ENCODE results near the gene SPAG9.

The SPAG9 gene

DNA sequence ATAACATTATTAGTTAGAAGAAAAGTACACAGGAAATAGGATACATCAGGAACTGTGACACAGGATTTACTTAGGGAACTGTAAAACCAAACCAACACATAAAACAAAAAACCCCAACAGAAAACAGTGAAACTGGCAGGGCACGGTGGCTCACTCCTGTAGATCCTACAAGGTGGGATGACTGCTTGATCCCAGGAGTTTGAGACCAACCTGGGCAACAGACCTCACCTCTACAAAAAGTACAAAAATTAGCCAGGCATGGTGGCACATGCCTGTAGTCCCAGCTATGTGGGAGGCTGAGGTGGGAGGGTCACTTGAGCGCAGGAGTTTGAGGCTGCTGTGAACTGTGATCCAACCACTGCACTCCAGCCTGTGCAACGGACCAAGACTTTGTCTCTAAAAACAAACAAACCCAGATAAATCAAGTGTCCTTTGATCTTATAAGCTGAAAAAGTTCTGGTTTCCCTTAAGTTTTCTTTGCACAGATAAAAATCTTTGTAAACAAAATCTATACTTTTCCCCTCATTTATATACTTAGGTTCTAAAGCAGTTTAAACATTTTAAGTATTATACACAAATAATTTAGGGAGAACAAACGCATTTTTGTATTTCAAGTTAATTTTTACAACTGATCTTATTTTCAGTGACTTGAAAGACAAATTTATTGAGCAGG, 143.0 kb downstream of the SPAG9 start:
- Histone ChIP-seq H3K9me3 (ENCODE audit: insufficient read depth, low read depth, low read length) (no peaks in the 10 kb centered on the region), H3K27ac (ENCODE audit: low read depth, low read length) (no peak overlapping the region), H3K36me3 (ENCODE audit: insufficient read depth, low read length) (peaks cover 91% of the 10 kb centered on the region), H3K4me1 (ENCODE audit: insufficient read depth, low read length) (no peaks in the 10 kb centered on the region), H3K27me3 (ENCODE audit: insufficient read depth, low read length) (no peaks in the 10 kb centered on the region), H3K9ac (ENCODE audit: low read depth, low read length) (no peak overlapping the region), H3K4me3 (ENCODE audit: low read length) (no peak overlapping the region)
- 87% methylated on average over 3 of the region's 4 CpGs for WGBS

DNA sequence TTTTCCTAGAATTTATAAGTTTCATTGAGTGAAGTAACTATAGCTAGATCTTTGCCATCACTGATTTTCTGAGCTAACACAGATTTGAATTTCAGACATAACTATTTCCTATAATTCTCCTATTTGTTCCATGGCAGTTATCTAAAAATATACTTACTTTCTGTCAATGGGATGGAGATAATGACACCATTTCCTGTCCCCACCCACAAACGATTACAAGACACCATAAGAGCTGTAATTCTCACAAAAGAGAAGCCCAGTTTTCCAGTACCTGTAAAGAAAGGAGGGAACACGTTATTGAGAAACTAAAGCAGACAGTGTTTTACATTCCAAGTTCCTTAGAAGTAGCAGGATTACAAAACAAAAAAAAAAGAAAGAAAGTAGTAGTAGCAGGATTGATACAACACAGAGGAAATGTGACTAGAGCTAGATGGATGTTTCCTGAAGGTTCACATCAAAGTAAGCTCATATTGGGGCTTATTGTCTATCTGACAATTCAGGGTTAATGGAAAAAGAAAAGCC, 143.7 kb downstream of the SPAG9 start:
- H3K27ac ChIP-seq (ENCODE audit: low read depth, low read length): no peak overlapping the region
- H3K36me3 ChIP-seq (ENCODE audit: insufficient read depth, low read length): peaks cover 84% of the 10 kb centered on the region
- no peak overlapping the region for H3K9ac ChIP-seq (ENCODE audit: low read depth, low read length)
- no peaks in the 10 kb centered on the region for H3K27me3 ChIP-seq (ENCODE audit: insufficient read depth, low read length)
- WGBS: 100% methylated on average over 2 of the region's 2 CpGs
- H3K4me1 ChIP-seq (ENCODE audit: insufficient read depth, low read length): no peaks in the 10 kb centered on the region
- no peak overlapping the region for H3K4me3 ChIP-seq (ENCODE audit: low read length)
- H3K9me3 ChIP-seq (ENCODE audit: insufficient read depth, low read depth, low read length): no peaks in the 10 kb centered on the region

GRCh38 chr17:50973557-50974494, 146.8 kb downstream of the SPAG9 start:
- Histone ChIP-seq H3K27me3 (ENCODE audit: insufficient read depth, low read length) (no peaks in the 10 kb centered on the region), H3K27ac (ENCODE audit: low read depth, low read length) (no peak overlapping the region), H3K9ac (ENCODE audit: low read depth, low read length) (no peak overlapping the region), H3K9me3 (ENCODE audit: insufficient read depth, low read depth, low read length) (no peaks in the 10 kb centered on the region), H3K36me3 (ENCODE audit: insufficient read depth, low read length) (peaks cover 80% of the 10 kb centered on the region), H3K4me3 (ENCODE audit: low read length) (no peak overlapping the region), H3K4me1 (ENCODE audit: insufficient read depth, low read length) (no peaks in the 10 kb centered on the region)
- WGBS: 95% methylated on average over 7 of the region's 7 CpGs

- Histone ChIP-seq H3K27ac (ENCODE audit: low read depth, low read length) (no peak overlapping the region), H3K36me3 (ENCODE audit: insufficient read depth, low read length) (peaks cover 71% of the 10 kb centered on the region), H3K4me1 (ENCODE audit: insufficient read depth, low read length) (no peaks in the 10 kb centered on the region), H3K9ac (ENCODE audit: low read depth, low read length) (no peak overlapping the region), H3K27me3 (ENCODE audit: insufficient read depth, low read length) (no peaks in the 10 kb centered on the region), H3K4me3 (ENCODE audit: low read length) (no peak overlapping the region), H3K9me3 (ENCODE audit: insufficient read depth, low read depth, low read length) (no peaks in the 10 kb centered on the region)
- 92% methylated on average over 5 of the region's 5 CpGs for WGBS
Observed at GRCh38 chr17:50972577-50972976, 148.1 kb downstream of the SPAG9 start.

GRCh38 chr17:50967795-50968194, 152.9 kb downstream of the SPAG9 start:
- WGBS: 98% methylated on average over 1 of the region's 1 CpG
- Histone ChIP-seq H3K27me3 (ENCODE audit: insufficient read depth, low read length) (no peaks in the 10 kb centered on the region), H3K36me3 (ENCODE audit: insufficient read depth, low read length) (peaks cover 68% of the 10 kb centered on the region), H3K4me3 (ENCODE audit: low read length) (no peak overlapping the region), H3K27ac (ENCODE audit: low read depth, low read length) (no peak overlapping the region), H3K4me1 (ENCODE audit: insufficient read depth, low read length) (no peaks in the 10 kb centered on the region), H3K9ac (ENCODE audit: low read depth, low read length) (no peak overlapping the region), H3K9me3 (ENCODE audit: insufficient read depth, low read depth, low read length) (no peaks in the 10 kb centered on the region)

GRCh38 chr17:50966163-50966666, 154.5 kb downstream of the SPAG9 start:
- Histone ChIP-seq H3K4me1 (ENCODE audit: insufficient read depth, low read length) (no peaks in the 10 kb centered on the region), H3K9ac (ENCODE audit: low read depth, low read length) (no peak overlapping the region), H3K27ac (ENCODE audit: low read depth, low read length) (no peak overlapping the region), H3K36me3 (ENCODE audit: insufficient read depth, low read length) (peaks cover 72% of the 10 kb centered on the region), H3K27me3 (ENCODE audit: insufficient read depth, low read length) (no peaks in the 10 kb centered on the region), H3K4me3 (ENCODE audit: low read length) (no peak overlapping the region), H3K9me3 (ENCODE audit: insufficient read depth, low read depth, low read length) (no peaks in the 10 kb centered on the region)
- whole genome bisulfite sequencing: 97% methylated on average over 3 of the region's 3 CpGs

DNA sequence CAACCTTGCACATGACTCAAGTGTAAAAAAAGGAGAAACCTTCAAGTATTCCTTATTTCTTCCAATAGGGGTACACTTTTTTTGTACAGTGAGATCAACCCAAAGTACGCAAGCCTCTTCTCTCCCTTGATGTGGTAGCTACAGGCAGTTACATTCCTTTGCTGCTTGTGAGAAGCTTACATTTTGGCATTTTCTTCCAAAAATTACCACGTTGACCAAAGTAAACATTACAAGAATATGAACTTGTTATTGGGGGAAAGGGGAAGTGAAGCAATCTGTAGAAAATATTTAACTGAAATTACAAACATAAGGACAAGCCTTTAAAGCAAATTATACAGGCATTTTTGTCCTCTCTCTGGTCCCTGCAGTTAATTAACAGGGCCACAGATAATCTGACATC, 157.5 kb downstream of the SPAG9 start:
- Histone ChIP-seq H3K4me3 (ENCODE audit: low read length) (no peak overlapping the region), H3K27me3 (ENCODE audit: insufficient read depth, low read length) (no peaks in the 10 kb centered on the region), H3K4me1 (ENCODE audit: insufficient read depth, low read length) (no peaks in the 10 kb centered on the region), H3K27ac (ENCODE audit: low read depth, low read length) (no peak overlapping the region), H3K36me3 (ENCODE audit: insufficient read depth, low read length) (peaks cover 50% of the 10 kb centered on the region), H3K9me3 (ENCODE audit: insufficient read depth, low read depth, low read length) (no peaks in the 10 kb centered on the region), H3K9ac (ENCODE audit: low read depth, low read length) (no peak overlapping the region)
- 86% methylated on average over 1 of the region's 2 CpGs for WGBS

GRCh38 chr17:50961282-50962220, 159.1 kb downstream of the SPAG9 start:
- H3K27me3 ChIP-seq (ENCODE audit: insufficient read depth, low read length): no peaks in the 10 kb centered on the region
- H3K36me3 ChIP-seq (ENCODE audit: insufficient read depth, low read length): peaks cover 37% of the 10 kb centered on the region
- peaks cover 5% of the 10 kb centered on the region; the same call in 1 of the 2 replicates for H3K4me1 ChIP-seq (ENCODE audit: insufficient read depth, low read length)
- no peak overlapping the region for H3K4me3 ChIP-seq (ENCODE audit: low read length)
- H3K27ac ChIP-seq (ENCODE audit: low read depth, low read length): no peak overlapping the region
- no peaks in the 10 kb centered on the region for H3K9me3 ChIP-seq (ENCODE audit: insufficient read depth, low read depth, low read length)
- WGBS: 92% methylated on average over 8 of the region's 9 CpGs
- H3K9ac ChIP-seq (ENCODE audit: low read depth, low read length): no peak overlapping the region

GRCh38 chr17:50959341-50959740, 161.3 kb downstream of the SPAG9 start:
- H3K27ac ChIP-seq (ENCODE audit: low read depth, low read length): no peak overlapping the region
- 95% methylated on average over 2 of the region's 2 CpGs for whole genome bisulfite sequencing
- H3K36me3 ChIP-seq (ENCODE audit: insufficient read depth, low read length): peaks cover 16% of the 10 kb centered on the region
- H3K4me3 ChIP-seq (ENCODE audit: low read length): no peak overlapping the region
- no peaks in the 10 kb centered on the region for H3K27me3 ChIP-seq (ENCODE audit: insufficient read depth, low read length)
- H3K4me1 ChIP-seq (ENCODE audit: insufficient read depth, low read length): peaks cover 9% of the 10 kb centered on the region
- H3K9ac ChIP-seq (ENCODE audit: low read depth, low read length): no peak overlapping the region
- H3K9me3 ChIP-seq (ENCODE audit: insufficient read depth, low read depth, low read length): no peaks in the 10 kb centered on the region

DNA sequence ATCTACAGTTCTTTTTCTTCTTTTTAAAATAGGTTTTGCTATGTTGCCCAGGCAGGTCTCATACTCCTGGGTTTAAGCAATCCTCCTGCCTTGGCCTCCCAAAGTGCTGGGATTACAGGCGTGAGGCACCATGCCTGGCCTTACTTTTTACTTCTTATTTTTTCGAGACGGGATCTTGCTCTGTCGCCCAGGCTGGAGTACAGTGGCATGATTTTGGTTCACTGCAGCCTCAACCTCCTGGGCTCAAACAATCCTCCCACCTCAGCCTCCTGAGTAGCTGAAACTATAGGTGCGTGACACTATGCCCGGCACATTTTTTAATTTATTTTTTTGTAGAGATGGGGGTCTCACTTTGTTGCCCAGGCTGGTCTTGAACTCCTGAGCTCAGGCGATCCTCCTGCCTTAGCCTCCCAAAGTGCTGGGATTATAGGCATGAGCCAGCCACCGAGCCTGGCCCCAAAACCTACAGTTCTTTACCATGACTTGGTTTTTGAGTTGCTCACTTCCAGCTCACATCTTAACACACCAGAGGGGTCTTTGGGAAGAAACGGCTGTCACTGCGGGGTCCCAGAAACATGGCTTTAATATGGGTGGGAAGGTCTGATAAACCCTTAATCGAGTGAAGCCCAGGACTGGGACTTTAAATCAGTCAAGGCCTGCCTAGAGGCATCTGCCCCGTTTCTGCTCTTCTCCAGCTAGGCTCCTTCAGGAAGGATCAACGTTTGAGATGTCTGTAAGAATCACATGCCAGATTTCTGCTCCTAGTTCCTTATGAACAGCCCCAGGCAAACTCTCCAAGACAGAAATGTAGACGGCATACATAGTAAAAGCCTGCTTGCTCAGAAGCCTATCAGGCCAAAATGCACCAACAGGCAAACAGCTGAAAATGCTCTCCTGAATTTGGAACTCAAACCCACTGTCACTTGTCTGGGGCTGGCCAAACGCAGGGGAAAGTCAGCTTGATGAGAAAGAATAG, 162.8 kb downstream of the SPAG9 start:
- 92% methylated on average over 15 of the region's 15 CpGs for WGBS
- no peak overlapping the region for H3K27ac ChIP-seq (ENCODE audit: low read depth, low read length)
- no peaks in the 10 kb centered on the region for H3K27me3 ChIP-seq (ENCODE audit: insufficient read depth, low read length)
- H3K4me3 ChIP-seq (ENCODE audit: low read length): no peak overlapping the region
- H3K9ac ChIP-seq (ENCODE audit: low read depth, low read length): no peak overlapping the region
- H3K4me1 ChIP-seq (ENCODE audit: insufficient read depth, low read length): peaks cover 17% of the 10 kb centered on the region
- H3K9me3 ChIP-seq (ENCODE audit: insufficient read depth, low read depth, low read length): no peaks in the 10 kb centered on the region
- peaks cover 4% of the 10 kb centered on the region for H3K36me3 ChIP-seq (ENCODE audit: insufficient read depth, low read length)
